ENCODE results near the gene HNF1A.

DNA sequence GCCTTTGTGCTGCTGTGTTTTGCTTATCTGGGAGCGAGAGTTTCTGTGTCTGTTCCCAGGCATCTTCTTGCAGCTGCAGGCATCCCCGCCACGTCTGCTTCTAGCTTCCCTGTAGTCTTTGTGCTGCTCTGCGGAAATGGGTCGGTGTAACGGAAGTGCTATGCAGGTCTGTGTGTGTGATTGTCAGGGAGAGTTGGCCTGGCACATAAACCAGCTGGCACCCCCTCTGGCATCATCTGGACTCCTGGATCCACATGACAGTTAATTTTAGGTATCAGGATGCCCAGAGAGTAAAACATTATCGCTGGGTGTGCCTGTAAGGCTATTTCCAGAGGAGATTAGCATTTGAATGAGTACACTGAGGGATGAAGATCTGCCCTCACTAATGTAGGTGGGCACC is 70.1 kb downstream of the HNF1A start:
- TF ChIP-seq, protein P1, sequence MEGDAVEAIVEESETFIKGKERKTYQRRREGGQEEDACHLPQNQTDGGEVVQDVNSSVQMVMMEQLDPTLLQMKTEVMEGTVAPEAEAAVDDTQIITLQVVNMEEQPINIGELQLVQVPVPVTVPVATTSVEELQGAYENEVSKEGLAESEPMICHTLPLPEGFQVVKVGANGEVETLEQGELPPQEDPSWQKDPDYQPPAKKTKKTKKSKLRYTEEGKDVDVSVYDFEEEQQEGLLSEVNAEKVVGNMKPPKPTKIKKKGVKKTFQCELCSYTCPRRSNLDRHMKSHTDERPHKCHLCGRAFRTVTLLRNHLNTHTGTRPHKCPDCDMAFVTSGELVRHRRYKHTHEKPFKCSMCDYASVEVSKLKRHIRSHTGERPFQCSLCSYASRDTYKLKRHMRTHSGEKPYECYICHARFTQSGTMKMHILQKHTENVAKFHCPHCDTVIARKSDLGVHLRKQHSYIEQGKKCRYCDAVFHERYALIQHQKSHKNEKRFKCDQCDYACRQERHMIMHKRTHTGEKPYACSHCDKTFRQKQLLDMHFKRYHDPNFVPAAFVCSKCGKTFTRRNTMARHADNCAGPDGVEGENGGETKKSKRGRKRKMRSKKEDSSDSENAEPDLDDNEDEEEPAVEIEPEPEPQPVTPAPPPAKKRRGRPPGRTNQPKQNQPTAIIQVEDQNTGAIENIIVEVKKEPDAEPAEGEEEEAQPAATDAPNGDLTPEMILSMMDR (optimal IDR thresholded peaks at IDR 0.05 in 1 of 3, IDR thresholded peaks at IDR 0.05 in 1 of 3, conservative IDR thresholded peaks at IDR 0.05 in 1 of 3; ENCODE audit: extremely low read depth in 1 of 3, insufficient read depth in 2 of 3, low read length in 3 of 3), result no peak
- no peak for TF ChIP-seq EZH2 (IDR thresholded peaks at IDR 0.05; ENCODE audit: low read length)
